Activated CD4-positive, alpha-beta memory T cell treated with anti-CD3 and anti-CD28 coated beads, Interleukin-2, amount 10 ng/mL, durations not matched to agents 7 days and 5 days (primary cell): ENCODE results near the gene CELSR1. TPM values are rescaled to one million over a fixed set of nuclear protein-coding genes. Genes with fewer than 3 reads are reported as not detected.

Source experiments
- CTCF ChIA-PET: fragments of 350-600 bp; sonication (Branson Sonifier 250); formaldehyde crosslinking; loops from one replicate; lab custom pipeline; 2021; ENCODE audit warnings: antibody characterized with exemption, inconsistent platforms; lab: Charles Lee
- POLR2A ChIA-PET: fragments of 350-600 bp; sonication (Branson Sonifier 250); formaldehyde crosslinking; loops from one replicate; lab custom pipeline; 2021; ENCODE audit warnings: antibody characterized with exemption; lab: Charles Lee
- DNase-seq: peaks from one replicate; pipeline ENCODE4 v3.0.0-alpha.2; 2020
- H3K27ac Mint-ChIP-seq: one replicate; pipeline ENCODE4 v1.8.0; 2021; ENCODE audit warnings: mild to moderate bottlenecking, mixed read lengths
- H3K27me3 Mint-ChIP-seq: one replicate; pipeline ENCODE4 v1.8.0; 2021; ENCODE audit warnings: mixed read lengths
- H3K36me3 Mint-ChIP-seq: one replicate; pipeline ENCODE4 v1.8.0; 2021; ENCODE audit warnings: low read depth, mixed read lengths
- H3K4me1 Mint-ChIP-seq: one replicate; pipeline ENCODE4 v1.8.0; 2021; ENCODE audit warnings: mixed read lengths
- H3K4me3 Mint-ChIP-seq: one replicate; pipeline ENCODE4 v1.8.0; 2021; ENCODE audit warnings: mild to moderate bottlenecking, mixed read lengths
- H3K9me3 Mint-ChIP-seq: one replicate; pipeline ENCODE4 v1.8.0; 2021; ENCODE audit warnings: mixed read lengths
- total RNA-seq, 2 experiments: library from RNA; stranded (reverse); gene quantifications; one replicate each; pipeline ENCODE4 v1.2.3, GENCODE V29; 2021

CELSR1 gene
- total RNA-seq, 2 experiments from 2014 or later = 0.10 to 0.13 TPM

GRCh38 chr22:46515208-46516111 is 22.0 kb downstream of the CELSR1 start:
- Mint-ChIP-seq H3K27me3 (peaks cover 4% of the 10 kb centered on the region), H3K4me3 (no peak overlapping the region), H3K4me1 (no peaks in the 10 kb centered on the region), H3K36me3 (no peaks in the 10 kb centered on the region), H3K27ac (no peak overlapping the region), H3K9me3 (no peaks in the 10 kb centered on the region)
- ChIA-PET POLR2A (no interaction called here), CTCF (no interaction called here)
- no peak for DNase-seq

DNA sequence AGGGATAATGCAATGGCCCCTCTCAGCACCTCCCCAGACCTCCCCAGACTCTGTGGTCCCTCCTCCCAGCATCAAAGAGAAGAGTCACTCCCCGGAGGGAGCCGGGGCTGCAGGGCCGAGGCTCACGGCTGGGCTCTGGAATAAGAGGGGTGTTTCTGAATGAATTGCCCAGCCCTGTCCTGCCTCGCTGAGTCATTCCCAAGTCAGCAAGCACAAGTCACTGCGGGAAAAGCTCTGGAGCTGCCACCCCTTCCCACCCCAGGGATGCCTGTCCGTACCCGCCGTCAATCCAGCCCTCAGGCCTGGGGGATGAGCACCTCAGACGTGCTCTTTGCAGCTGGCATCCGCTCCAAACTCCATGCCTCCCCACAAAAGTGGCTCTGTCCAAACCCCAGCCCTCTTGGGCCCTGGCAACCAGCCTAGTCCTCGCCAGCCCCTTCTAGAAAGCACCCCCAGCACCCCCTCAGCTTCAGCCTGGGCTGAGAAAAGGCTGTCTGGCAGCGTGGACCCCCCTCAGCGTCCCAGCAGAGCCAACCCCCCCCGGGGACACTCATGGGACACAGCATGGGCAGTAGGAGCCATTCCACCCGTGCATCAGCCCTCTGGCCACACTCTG is 22.7 kb downstream of the CELSR1 start:
- Mint-ChIP-seq H3K9me3 (no peaks in the 10 kb centered on the region), H3K27me3 (peaks cover 4% of the 10 kb centered on the region), H3K27ac (no peak overlapping the region), H3K4me3 (no peak overlapping the region), H3K4me1 (no peaks in the 10 kb centered on the region), H3K36me3 (no peaks in the 10 kb centered on the region)
- POLR2A ChIA-PET = no interaction called here
- DNase-seq = no peak
- CTCF ChIA-PET = no interaction called here

DNA sequence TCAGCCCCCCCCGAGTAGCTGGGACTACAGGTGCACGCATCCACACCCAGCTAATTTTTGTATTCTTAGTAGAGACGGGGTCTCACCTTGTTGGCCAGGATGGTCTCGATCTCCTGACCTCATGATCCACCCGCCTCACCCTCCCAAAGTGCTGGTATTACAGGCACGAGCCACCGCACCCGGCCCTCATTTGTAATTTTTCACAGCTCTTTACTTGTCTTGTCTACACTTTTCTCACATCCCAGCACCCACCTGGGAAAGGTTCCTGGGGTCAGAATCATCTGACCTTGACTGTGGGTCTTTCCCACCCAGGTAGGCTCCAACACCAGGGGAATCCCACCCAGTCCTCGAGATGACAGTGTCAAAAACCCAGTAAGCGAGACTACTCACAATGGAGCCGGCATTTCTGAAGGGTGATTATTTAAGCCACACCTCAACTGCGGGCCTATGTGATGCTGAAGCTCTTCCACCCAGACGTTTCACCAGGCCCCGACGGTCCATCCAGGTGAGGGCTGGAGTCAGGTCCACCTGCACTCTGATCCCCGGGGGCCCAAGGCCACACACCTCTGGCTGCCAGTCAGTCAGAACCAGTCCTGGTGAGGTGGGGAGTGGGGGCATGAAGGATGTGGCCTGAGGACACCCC is 23.4 kb downstream of the CELSR1 start:
- no peak overlapping the region for H3K27ac Mint-ChIP-seq
- H3K27me3 Mint-ChIP-seq = peaks cover 4% of the 10 kb centered on the region
- no peaks in the 10 kb centered on the region for H3K9me3 Mint-ChIP-seq
- ChIA-PET CTCF (no interaction called here), POLR2A (no interaction called here)
- no peaks in the 10 kb centered on the region for H3K36me3 Mint-ChIP-seq
- no peaks in the 10 kb centered on the region for H3K4me1 Mint-ChIP-seq
- no peak overlapping the region for H3K4me3 Mint-ChIP-seq
- DNase-seq = no peak

GRCh38 chr22:46512683-46513082 is 24.7 kb downstream of the CELSR1 start:
- ChIA-PET CTCF (no interaction called here), POLR2A (no interaction called here)
- Mint-ChIP-seq H3K36me3 (no peaks in the 10 kb centered on the region), H3K4me1 (no peaks in the 10 kb centered on the region), H3K4me3 (no peak overlapping the region), H3K9me3 (no peaks in the 10 kb centered on the region), H3K27me3 (peaks cover 4% of the 10 kb centered on the region), H3K27ac (no peak overlapping the region)
- no peak for DNase-seq

- no peaks in the 10 kb centered on the region for H3K4me1 Mint-ChIP-seq
- no peak overlapping the region for H3K27ac Mint-ChIP-seq
- H3K27me3 Mint-ChIP-seq = peaks cover 4% of the 10 kb centered on the region
- H3K36me3 Mint-ChIP-seq = no peaks in the 10 kb centered on the region
- ChIA-PET POLR2A (no interaction called here), CTCF (no interaction called here)
- no peaks in the 10 kb centered on the region for H3K9me3 Mint-ChIP-seq
- H3K4me3 Mint-ChIP-seq = no peak overlapping the region
- DNase-seq = no peak
Measured at GRCh38 chr22:46512039-46512370, 25.4 kb downstream of the CELSR1 start.

DNA sequence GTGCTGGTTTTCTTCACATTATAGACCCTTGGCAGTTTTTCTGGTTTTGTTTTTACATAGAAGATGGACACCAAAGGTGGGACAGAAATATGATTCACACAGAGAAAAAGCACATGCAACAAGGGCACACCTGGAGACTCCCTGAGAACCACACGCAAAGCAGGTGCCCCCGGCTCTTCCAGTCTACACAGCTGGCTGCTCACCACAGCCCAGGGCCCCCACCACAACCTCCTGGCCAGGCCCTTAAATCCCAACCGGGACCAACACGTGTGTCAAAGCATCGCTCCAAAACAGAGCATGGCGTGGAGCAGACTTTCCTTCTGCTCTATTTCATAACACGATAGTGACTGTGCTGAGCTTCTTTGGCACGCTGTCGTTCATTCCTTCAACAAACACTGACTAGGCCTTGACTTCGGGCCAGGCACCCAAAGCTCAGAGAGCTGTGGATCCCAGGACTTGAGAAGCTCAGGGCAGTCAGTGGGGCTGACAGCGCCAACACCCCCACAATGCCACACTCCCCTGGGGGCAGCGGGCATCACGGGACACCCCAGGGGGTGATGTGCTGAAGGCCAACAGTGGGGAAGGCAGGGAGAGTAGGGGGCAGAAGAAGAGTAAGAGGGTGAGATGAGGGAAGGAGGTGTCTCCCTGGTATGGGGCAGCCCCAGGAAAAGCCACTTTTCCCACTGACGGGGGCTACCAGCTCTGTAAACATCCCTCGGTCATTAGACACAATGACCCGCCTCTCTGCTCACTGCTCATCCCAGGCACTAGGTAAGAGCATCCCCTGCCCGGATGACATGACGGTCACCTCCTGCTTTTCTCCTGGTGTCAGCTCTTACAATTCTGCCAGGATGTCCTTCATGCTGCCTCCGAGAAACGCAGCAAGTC is 26.0 kb downstream of the CELSR1 start:
- Mint-ChIP-seq H3K4me3 (no peak overlapping the region), H3K27ac (no peak overlapping the region), H3K36me3 (no peaks in the 10 kb centered on the region), H3K4me1 (no peaks in the 10 kb centered on the region), H3K27me3 (peaks cover 4% of the 10 kb centered on the region), H3K9me3 (no peaks in the 10 kb centered on the region)
- ChIA-PET CTCF (no interaction called here), POLR2A (no interaction called here)
- DNase-seq = no peak

DNA sequence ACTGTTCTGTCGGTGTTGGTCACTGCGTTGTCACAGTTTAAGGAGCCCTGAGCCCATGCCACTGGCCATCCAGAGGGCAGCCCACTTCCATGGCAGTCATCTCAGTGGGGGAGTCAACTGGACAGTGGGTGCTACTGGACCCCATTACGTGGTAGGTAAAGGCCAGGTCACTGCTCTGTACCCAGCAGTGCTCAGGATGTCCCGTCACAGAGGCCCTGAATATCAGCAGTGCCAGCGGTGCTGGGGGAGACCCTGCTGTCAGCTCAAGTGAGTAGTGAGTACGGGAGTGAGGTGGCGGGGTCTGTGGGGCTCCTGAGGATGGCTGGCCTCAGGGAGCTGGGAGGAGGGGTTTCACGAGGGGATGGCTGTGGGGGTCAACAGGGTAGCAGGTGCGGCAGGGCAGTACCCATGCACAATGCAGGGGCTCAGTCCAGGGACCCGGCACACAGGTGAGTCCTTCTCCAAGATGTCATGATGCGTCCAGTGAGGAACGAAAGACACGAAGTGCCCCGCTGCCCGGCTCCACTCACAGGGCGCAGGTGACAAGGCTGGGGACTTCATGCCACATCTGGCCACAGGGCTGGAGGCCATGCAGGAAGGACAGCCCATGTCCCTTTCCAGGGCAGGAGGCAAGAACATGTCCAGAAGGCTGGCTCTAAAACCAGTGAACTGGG is 27.9 kb downstream of the CELSR1 start:
- POLR2A ChIA-PET = no interaction called here
- no peaks in the 10 kb centered on the region for H3K36me3 Mint-ChIP-seq
- CTCF ChIA-PET = no interaction called here
- H3K9me3 Mint-ChIP-seq = no peaks in the 10 kb centered on the region
- DNase-seq = no peak
- no peak overlapping the region for H3K4me3 Mint-ChIP-seq
- no peaks in the 10 kb centered on the region for H3K4me1 Mint-ChIP-seq
- H3K27me3 Mint-ChIP-seq = peaks cover 4% of the 10 kb centered on the region
- H3K27ac Mint-ChIP-seq = no peak overlapping the region

GRCh38 chr22:46508491-46508999 is 28.9 kb downstream of the CELSR1 start:
- H3K4me1 Mint-ChIP-seq = no peaks in the 10 kb centered on the region
- CTCF ChIA-PET = no interaction called here

GRCh38 chr22:46507451-46508425 is 29.7 kb downstream of the CELSR1 start:
- H3K27ac Mint-ChIP-seq = no peak overlapping the region
- H3K27me3 Mint-ChIP-seq = peaks cover 8% of the 10 kb centered on the region
- POLR2A ChIA-PET = no interaction called here
- H3K4me3 Mint-ChIP-seq = no peak overlapping the region
- no peaks in the 10 kb centered on the region for H3K9me3 Mint-ChIP-seq
- no peak for DNase-seq
- H3K4me1 Mint-ChIP-seq = no peaks in the 10 kb centered on the region
- CTCF ChIA-PET = no interaction called here
- H3K36me3 Mint-ChIP-seq = no peaks in the 10 kb centered on the region

More at GRCh38 chr22:46508491-46508999, 28.9 kb downstream of the CELSR1 start:
- Mint-ChIP-seq H3K36me3 (no peaks in the 10 kb centered on the region), H3K9me3 (no peaks in the 10 kb centered on the region), H3K27me3 (peaks cover 5% of the 10 kb centered on the region), H3K27ac (no peak overlapping the region), H3K4me3 (no peak overlapping the region)
- POLR2A ChIA-PET = no interaction called here
- no peak for DNase-seq

DNA sequence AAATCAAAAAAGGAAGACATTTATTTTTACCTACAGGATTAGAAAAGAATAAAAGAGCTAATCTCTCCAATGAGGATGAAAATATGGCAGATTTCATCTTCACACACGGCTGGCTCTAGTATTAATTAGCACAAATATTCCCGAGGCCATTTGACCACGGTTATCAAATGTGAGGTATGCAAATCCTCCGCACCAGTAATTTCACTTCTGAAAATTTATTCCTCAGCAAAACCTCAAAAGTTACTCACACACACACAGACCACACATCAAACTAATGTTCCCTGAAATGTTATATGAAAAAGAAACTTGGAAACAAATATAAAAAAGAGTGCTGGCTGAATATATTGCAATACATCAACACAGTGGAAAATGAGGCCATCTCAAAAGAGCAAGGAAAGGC is 32.8 kb downstream of the CELSR1 start:
- Mint-ChIP-seq H3K27ac (no peak overlapping the region), H3K36me3 (no peaks in the 10 kb centered on the region), H3K4me3 (no peak overlapping the region), H3K4me1 (no peaks in the 10 kb centered on the region), H3K27me3 (peaks cover 21% of the 10 kb centered on the region), H3K9me3 (no peaks in the 10 kb centered on the region)
- ChIA-PET POLR2A (no interaction called here), CTCF (interaction anchor here (0.7 kb wide), 1 partner anchor 950 kb away, joined by 3 read pairs; no protein-coding TSS in a partner anchor)
- DNase-seq = no peak

GRCh38 chr22:46502440-46503175 is 34.8 kb downstream of the CELSR1 start:
- Mint-ChIP-seq H3K4me1 (peaks cover 4% of the 10 kb centered on the region), H3K27me3 (peaks cover 29% of the 10 kb centered on the region), H3K9me3 (no peaks in the 10 kb centered on the region), H3K27ac (no peak overlapping the region), H3K4me3 (no peak overlapping the region), H3K36me3 (no peaks in the 10 kb centered on the region)
- no peak for DNase-seq
- ChIA-PET CTCF (no interaction called here), POLR2A (no interaction called here)
